ENCODE measurements around the gene RAPGEF6. TPM values are rescaled to one million over a fixed set of nuclear protein-coding genes. Genes with fewer than 3 reads are reported as not detected.

Gene RAPGEF6
- total and polyA plus RNA-seq, 2 experiments from 2014 or later, result 9.5 to 20.3 TPM

DNA sequence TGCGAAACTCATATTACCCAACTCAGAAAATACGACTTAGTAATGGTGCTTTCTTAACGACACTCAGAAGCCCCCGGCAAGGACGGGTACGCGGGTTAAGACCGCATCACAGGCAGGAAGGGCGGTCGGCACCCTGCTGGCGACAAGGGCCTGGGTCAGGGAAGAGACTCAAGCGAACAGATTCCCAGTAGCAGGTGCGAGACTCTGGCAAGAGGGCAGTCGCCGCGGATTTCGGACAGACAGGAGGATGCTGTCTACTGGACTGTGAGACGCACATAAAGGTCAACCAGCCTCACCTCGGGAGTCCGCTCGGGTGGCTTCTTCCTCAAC, 398 bp downstream of the RAPGEF6 start:
- peaks cover 51% of the 10 kb centered on the region for H3K79me2 ChIP-seq (replicated peaks; ENCODE audit: insufficient read depth)
- H3K4me3 Mint-ChIP-seq, result peak overlapping the region; percentile 98
- no peaks in the 10 kb centered on the region for H3K27me3 ChIP-seq (ENCODE audit: insufficient read depth)
- TF ChIP-seq EZH2phosphoT487 (IDR thresholded peaks at IDR 0.05; ENCODE audit: unreplicated experiment), result no peak
- TF ChIP-seq CREB1 (CRISPR knock-in tag; IDR thresholded peaks at IDR 0.05; ENCODE audit: low read depth), result peak; percentile 34; the same call in 1 of the 2 replicates
- TF ChIP-seq STAT1 (IDR thresholded peaks at IDR 0.05; ENCODE audit: unreplicated experiment), result no peak
- peaks cover 7% of the 10 kb centered on the region for H3F3A ChIP-seq (replicated peaks; ENCODE audit: low read depth)
- H3K36me3 ChIP-seq (ENCODE audit: insufficient read depth), result no peaks in the 10 kb centered on the region
- H2AFZ ChIP-seq, result no peak overlapping the region
- DNase-seq (ENCODE audit: low spot score) (peak; percentile 89), ATAC-seq (peak; percentile 84)
- no peaks in the 10 kb centered on the region for H3K9me2 ChIP-seq (ENCODE audit: insufficient read depth)
- H3K27ac Mint-ChIP-seq, result peak overlapping the region; percentile 98
- no peaks in the 10 kb centered on the region for H3K36me3 Mint-ChIP-seq (ENCODE audit: low read depth)
- H3K4me1 ChIP-seq (ENCODE audit: insufficient read depth), result peaks cover 38% of the 10 kb centered on the region
- peaks cover 7% of the 10 kb centered on the region for H3K27me3 Mint-ChIP-seq (ENCODE audit: insufficient read depth, low read depth, poor library complexity)
- H3K4me1 Mint-ChIP-seq, result peaks cover 4% of the 10 kb centered on the region
- peak overlapping the region; percentile 55 for H3K27ac ChIP-seq (ENCODE audit: low read depth)
- H3K9me3 Mint-ChIP-seq, result no peaks in the 10 kb centered on the region; the same call in 2 of the 3 replicates
- peak overlapping the region; percentile 80 for H3K4me2 ChIP-seq
- peak overlapping the region; percentile 73 for H3K4me3 ChIP-seq
- peaks cover 4% of the 10 kb centered on the region for H4K20me1 ChIP-seq (replicated peaks; ENCODE audit: insufficient read depth)

DNA sequence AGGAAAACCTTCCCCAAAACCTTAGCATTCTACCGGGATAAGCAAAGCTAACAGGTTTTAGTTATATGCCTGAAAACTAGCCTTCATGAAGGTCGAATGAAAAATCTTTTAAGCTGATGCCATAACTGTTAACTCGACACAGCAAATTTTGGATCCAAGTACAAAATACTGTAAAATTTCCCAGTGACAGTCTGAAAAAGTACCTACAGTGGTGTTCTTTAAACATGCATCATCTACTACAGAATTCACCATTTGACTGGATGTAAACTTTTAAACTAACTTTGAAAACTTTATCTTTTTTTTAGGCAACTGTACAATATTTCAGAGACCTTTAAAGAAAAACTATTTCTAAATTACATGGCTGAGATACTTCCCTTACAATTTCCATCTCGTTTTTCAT, 791 bp downstream of the RAPGEF6 start:
- DNase-seq (ENCODE audit: low spot score) (no peak), ATAC-seq (no peak)
- H3K9me2 ChIP-seq (ENCODE audit: insufficient read depth), result no peaks in the 10 kb centered on the region
- peaks cover 5% of the 10 kb centered on the region for H4K20me1 ChIP-seq (replicated peaks; ENCODE audit: insufficient read depth)
- H3K36me3 ChIP-seq (ENCODE audit: insufficient read depth), result no peaks in the 10 kb centered on the region
- TF ChIP-seq STAT1 (IDR thresholded peaks at IDR 0.05; ENCODE audit: unreplicated experiment), result no peak
- no peak for TF ChIP-seq POLR2AphosphoS5 (IDR thresholded peaks at IDR 0.05; ENCODE audit: low read depth)
- TF ChIP-seq CREB1 (CRISPR knock-in tag; IDR thresholded peaks at IDR 0.05; ENCODE audit: low read depth), result no peak
- TF ChIP-seq ZNF114 (CRISPR knock-in tag; IDR thresholded peaks at IDR 0.05), result no peak
- TF ChIP-seq, protein P1, sequence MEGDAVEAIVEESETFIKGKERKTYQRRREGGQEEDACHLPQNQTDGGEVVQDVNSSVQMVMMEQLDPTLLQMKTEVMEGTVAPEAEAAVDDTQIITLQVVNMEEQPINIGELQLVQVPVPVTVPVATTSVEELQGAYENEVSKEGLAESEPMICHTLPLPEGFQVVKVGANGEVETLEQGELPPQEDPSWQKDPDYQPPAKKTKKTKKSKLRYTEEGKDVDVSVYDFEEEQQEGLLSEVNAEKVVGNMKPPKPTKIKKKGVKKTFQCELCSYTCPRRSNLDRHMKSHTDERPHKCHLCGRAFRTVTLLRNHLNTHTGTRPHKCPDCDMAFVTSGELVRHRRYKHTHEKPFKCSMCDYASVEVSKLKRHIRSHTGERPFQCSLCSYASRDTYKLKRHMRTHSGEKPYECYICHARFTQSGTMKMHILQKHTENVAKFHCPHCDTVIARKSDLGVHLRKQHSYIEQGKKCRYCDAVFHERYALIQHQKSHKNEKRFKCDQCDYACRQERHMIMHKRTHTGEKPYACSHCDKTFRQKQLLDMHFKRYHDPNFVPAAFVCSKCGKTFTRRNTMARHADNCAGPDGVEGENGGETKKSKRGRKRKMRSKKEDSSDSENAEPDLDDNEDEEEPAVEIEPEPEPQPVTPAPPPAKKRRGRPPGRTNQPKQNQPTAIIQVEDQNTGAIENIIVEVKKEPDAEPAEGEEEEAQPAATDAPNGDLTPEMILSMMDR (conservative IDR thresholded peaks at IDR 0.05; ENCODE audit: low read depth in 2 of 2), result no peak
- no peak for TF ChIP-seq EZH2 (IDR thresholded peaks at IDR 0.05; ENCODE audit: low read depth, unreplicated experiment)
- TF ChIP-seq NANOG (IDR thresholded peaks at IDR 0.05; ENCODE audit: borderline replicate concordance), result no peak
- TF ChIP-seq, protein P2, sequence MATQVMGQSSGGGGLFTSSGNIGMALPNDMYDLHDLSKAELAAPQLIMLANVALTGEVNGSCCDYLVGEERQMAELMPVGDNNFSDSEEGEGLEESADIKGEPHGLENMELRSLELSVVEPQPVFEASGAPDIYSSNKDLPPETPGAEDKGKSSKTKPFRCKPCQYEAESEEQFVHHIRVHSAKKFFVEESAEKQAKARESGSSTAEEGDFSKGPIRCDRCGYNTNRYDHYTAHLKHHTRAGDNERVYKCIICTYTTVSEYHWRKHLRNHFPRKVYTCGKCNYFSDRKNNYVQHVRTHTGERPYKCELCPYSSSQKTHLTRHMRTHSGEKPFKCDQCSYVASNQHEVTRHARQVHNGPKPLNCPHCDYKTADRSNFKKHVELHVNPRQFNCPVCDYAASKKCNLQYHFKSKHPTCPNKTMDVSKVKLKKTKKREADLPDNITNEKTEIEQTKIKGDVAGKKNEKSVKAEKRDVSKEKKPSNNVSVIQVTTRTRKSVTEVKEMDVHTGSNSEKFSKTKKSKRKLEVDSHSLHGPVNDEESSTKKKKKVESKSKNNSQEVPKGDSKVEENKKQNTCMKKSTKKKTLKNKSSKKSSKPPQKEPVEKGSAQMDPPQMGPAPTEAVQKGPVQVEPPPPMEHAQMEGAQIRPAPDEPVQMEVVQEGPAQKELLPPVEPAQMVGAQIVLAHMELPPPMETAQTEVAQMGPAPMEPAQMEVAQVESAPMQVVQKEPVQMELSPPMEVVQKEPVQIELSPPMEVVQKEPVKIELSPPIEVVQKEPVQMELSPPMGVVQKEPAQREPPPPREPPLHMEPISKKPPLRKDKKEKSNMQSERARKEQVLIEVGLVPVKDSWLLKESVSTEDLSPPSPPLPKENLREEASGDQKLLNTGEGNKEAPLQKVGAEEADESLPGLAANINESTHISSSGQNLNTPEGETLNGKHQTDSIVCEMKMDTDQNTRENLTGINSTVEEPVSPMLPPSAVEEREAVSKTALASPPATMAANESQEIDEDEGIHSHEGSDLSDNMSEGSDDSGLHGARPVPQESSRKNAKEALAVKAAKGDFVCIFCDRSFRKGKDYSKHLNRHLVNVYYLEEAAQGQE (IDR thresholded peaks at IDR 0.05; ENCODE audit: unreplicated experiment), result no peak
- no peak for TF ChIP-seq ZNF331 (CRISPR knock-in tag; IDR thresholded peaks at IDR 0.05; ENCODE audit: low read depth)
- TF ChIP-seq EZH2phosphoT487 (IDR thresholded peaks at IDR 0.05; ENCODE audit: unreplicated experiment), result no peak
- no peak for TF ChIP-seq JUNB (IDR thresholded peaks at IDR 0.05; ENCODE audit: unreplicated experiment)
- TF ChIP-seq, protein P3, sequence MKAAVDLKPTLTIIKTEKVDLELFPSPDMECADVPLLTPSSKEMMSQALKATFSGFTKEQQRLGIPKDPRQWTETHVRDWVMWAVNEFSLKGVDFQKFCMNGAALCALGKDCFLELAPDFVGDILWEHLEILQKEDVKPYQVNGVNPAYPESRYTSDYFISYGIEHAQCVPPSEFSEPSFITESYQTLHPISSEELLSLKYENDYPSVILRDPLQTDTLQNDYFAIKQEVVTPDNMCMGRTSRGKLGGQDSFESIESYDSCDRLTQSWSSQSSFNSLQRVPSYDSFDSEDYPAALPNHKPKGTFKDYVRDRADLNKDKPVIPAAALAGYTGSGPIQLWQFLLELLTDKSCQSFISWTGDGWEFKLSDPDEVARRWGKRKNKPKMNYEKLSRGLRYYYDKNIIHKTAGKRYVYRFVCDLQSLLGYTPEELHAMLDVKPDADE (IDR thresholded peaks at IDR 0.05), result no peak
- Mint-ChIP-seq H3K4me1 (peaks cover 4% of the 10 kb centered on the region), H3K27ac (peak overlapping the region; percentile 98), H3K27me3 (ENCODE audit: insufficient read depth, low read depth, poor library complexity) (peaks cover 7% of the 10 kb centered on the region), H3K36me3 (ENCODE audit: low read depth) (no peaks in the 10 kb centered on the region), H3K9me3 (no peaks in the 10 kb centered on the region; the same call in 2 of the 3 replicates), H3K4me3 (peak overlapping the region; percentile 98)
- no peaks in the 10 kb centered on the region for H3K27me3 ChIP-seq (ENCODE audit: insufficient read depth)
- peaks cover 55% of the 10 kb centered on the region for H3K79me2 ChIP-seq (replicated peaks; ENCODE audit: insufficient read depth)
- no peak overlapping the region for H2AFZ ChIP-seq
- H3K4me2 ChIP-seq, result peak overlapping the region; percentile 80
- peak overlapping the region; percentile 33; the same call in 1 of the 2 replicates for H3K27ac ChIP-seq (ENCODE audit: low read depth)
- H3F3A ChIP-seq (replicated peaks; ENCODE audit: low read depth), result peaks cover 7% of the 10 kb centered on the region
- peak overlapping the region; percentile 73 for H3K4me3 ChIP-seq
- peaks cover 38% of the 10 kb centered on the region for H3K4me1 ChIP-seq (ENCODE audit: insufficient read depth)

All from GM23338 (cell line).